ENCODE results near the gene TUBB. TPM values are rescaled to one million over a fixed set of nuclear protein-coding genes. Genes with fewer than 3 reads are reported as not detected.

TUBB gene
- total RNA-seq, 1 experiment from 2014 or later: 853 TPM

DNA sequence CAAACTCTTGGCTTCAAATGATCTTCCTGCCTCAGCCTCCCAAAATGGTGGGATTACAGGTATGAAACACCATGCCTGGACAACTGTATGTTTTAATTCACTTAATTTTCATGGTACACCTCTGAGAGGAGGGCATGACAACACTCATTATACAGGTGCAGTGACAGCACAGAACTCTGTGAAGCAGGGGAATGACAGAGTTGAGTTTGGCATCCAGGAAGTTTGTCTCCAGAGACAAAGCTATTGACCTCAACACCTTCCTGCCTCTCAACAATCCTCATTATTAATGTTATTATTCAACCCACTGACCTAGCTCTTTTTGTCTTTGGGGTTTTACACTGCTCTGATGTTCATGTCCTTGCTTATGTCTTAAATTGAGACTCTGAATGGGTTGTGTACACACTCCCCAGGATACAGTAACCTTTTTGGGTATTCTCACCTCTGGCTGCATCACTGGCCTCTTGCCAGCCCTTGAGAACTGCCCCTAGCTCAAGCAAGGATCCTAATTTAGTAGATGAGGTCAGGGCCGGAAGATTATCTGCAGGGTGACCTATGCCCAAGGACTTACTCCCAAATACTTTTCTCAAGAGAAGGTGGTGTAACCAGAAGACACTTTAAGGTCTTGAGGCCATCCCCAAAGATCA lies 37.2 kb downstream of the TUBB start:
- peak overlapping the region; percentile 67; the same call in 1 of the 2 replicates for H3K27ac ChIP-seq (ENCODE audit: low read length)
- in situ Hi-C loops (cut with HindIII; ENCODE audit: low pct_unique_long_range_greater_than_20kb, low sequenced_read_pairs): no loop called here
- H3K36me3 ChIP-seq (ENCODE audit: control insufficient read depth, insufficient read depth, low read length): no peaks in the 10 kb centered on the region
- CTCF ChIA-PET: interaction anchor here (0.6 kb wide), 1 partner anchor 10 kb away, joined by 3 read pairs; no protein-coding TSS in a partner anchor
- no peaks in the 10 kb centered on the region for H3K9me3 ChIP-seq (ENCODE audit: control insufficient read depth, insufficient read depth, low read depth, low read length)
- TF ChIP-seq, protein P1, sequence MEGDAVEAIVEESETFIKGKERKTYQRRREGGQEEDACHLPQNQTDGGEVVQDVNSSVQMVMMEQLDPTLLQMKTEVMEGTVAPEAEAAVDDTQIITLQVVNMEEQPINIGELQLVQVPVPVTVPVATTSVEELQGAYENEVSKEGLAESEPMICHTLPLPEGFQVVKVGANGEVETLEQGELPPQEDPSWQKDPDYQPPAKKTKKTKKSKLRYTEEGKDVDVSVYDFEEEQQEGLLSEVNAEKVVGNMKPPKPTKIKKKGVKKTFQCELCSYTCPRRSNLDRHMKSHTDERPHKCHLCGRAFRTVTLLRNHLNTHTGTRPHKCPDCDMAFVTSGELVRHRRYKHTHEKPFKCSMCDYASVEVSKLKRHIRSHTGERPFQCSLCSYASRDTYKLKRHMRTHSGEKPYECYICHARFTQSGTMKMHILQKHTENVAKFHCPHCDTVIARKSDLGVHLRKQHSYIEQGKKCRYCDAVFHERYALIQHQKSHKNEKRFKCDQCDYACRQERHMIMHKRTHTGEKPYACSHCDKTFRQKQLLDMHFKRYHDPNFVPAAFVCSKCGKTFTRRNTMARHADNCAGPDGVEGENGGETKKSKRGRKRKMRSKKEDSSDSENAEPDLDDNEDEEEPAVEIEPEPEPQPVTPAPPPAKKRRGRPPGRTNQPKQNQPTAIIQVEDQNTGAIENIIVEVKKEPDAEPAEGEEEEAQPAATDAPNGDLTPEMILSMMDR (IDR thresholded peaks at IDR 0.05): no peak
- TF ChIP-seq REST (IDR thresholded peaks at IDR 0.05; ENCODE audit: insufficient read depth in 1 of 2, low read depth in 2 of 2, low read length in 1 of 2): no peak
- no peak for TF ChIP-seq SIN3A (IDR thresholded peaks at IDR 0.05; ENCODE audit: borderline replicate concordance, insufficient read depth, low read depth, low read length)
- no peak for TF ChIP-seq POLR2AphosphoS5 (IDR thresholded peaks at IDR 0.05; ENCODE audit: low read depth, low read length)
- no peak for TF ChIP-seq TCF7L2 (IDR thresholded peaks at IDR 0.05; ENCODE audit: low read depth, low read length)
- BruUV-seq (replicated peaks): no TSS peak
- ATAC-seq (no peak), DNase-seq (ENCODE audit: low read depth, low spot score) (no peak)
- POLR2A ChIA-PET: no interaction called here
- intact Hi-C loops (cut with micrococcal nuclease; ENCODE audit: unreplicated experiment): no loop called here
- no peaks in the 10 kb centered on the region for H3K27me3 ChIP-seq (ENCODE audit: control insufficient read depth, insufficient read depth, low read length)
- H3K4me3 ChIP-seq (ENCODE audit: low read depth in 2 of 2, low read length in 2 of 2): no peak overlapping the region
- H3K4me1 ChIP-seq (ENCODE audit: control insufficient read depth, insufficient read depth, low read length): peaks cover 18% of the 10 kb centered on the region

GRCh38 chr6:30759575-30760239 lies 39.6 kb downstream of the TUBB start:
- H3K4me1 ChIP-seq (ENCODE audit: control insufficient read depth, insufficient read depth, low read length): peaks cover 8% of the 10 kb centered on the region; the same call in 1 of the 2 replicates
- no peaks in the 10 kb centered on the region for H3K27me3 ChIP-seq (ENCODE audit: control insufficient read depth, insufficient read depth, low read length)
- no peak overlapping the region for H3K4me3 ChIP-seq (ENCODE audit: low read depth in 2 of 2, low read length in 2 of 2)
- DNase-seq (ENCODE audit: low read depth, low spot score) (no peak), ATAC-seq (peak; percentile 50; the same call in 1 of the 2 replicates)
- no peaks in the 10 kb centered on the region for H3K9me3 ChIP-seq (ENCODE audit: control insufficient read depth, insufficient read depth, low read depth, low read length)
- ChIA-PET POLR2A (interaction anchor here (0.7 kb wide), 1 partner anchor 311 kb away, joined by 3 read pairs; no protein-coding TSS in a partner anchor), CTCF (no interaction called here)
- TF ChIP-seq, protein P1 (IDR thresholded peaks at IDR 0.05): no peak
- TF ChIP-seq POLR2AphosphoS5 (IDR thresholded peaks at IDR 0.05; ENCODE audit: low read depth, low read length) (no peak), TCF7L2 (IDR thresholded peaks at IDR 0.05; ENCODE audit: low read depth, low read length) (no peak), SIN3A (IDR thresholded peaks at IDR 0.05; ENCODE audit: borderline replicate concordance, insufficient read depth, low read depth, low read length) (no peak), REST (IDR thresholded peaks at IDR 0.05; ENCODE audit: insufficient read depth in 1 of 2, low read depth in 2 of 2, low read length in 1 of 2) (no peak)
- intact Hi-C loops (cut with micrococcal nuclease; ENCODE audit: unreplicated experiment) (no loop called here), in situ Hi-C loops (cut with HindIII; ENCODE audit: low pct_unique_long_range_greater_than_20kb, low sequenced_read_pairs) (no loop called here)
- H3K36me3 ChIP-seq (ENCODE audit: control insufficient read depth, insufficient read depth, low read length): no peaks in the 10 kb centered on the region
- peak overlapping the region; percentile 76 for H3K27ac ChIP-seq (ENCODE audit: low read length)
- no TSS peak for BruUV-seq (replicated peaks)

Measured in Panc1 (cell line).